Cardiac muscle cell (in vitro differentiated cells and primary cell): ENCODE results near the gene ATP6V1A. TPM values are rescaled to one million over a fixed set of nuclear protein-coding genes. Genes with fewer than 3 reads are reported as not detected.
"Not testable (repeated sequence)": the region's sequence is repeated elsewhere in the genome, so short reads cannot be mapped to it uniquely, and the experiment has no call there.

Experiments
- DNase-seq, 2 donors: peaks; one replicate each; pipeline versions ENCODE4 v3.0.0 to v3.0.0-alpha.2; 2010 to 2017; ENCODE audit warnings: low read depth in 1 of 2, low spot score in 1 of 2
- H3K27ac ChIP-seq: fragments of 200-600 bp; sonication (generic); 2 replicates; pipeline ENCODE4 v1.5.1; 2016
- H3K27me3 ChIP-seq: fragments of 200-600 bp; sonication (generic); 2 replicates; pipeline ENCODE4 v1.6.0; 2016; ENCODE audit warnings: control low read depth
- H3K36me3 ChIP-seq: fragments of 200-600 bp; sonication (generic); 2 replicates; pipeline ENCODE4 v1.5.1; 2016; ENCODE audit warnings: control low read depth
- H3K4me1 ChIP-seq: fragments of 200-600 bp; sonication (generic); 2 replicates; pipeline ENCODE4 v1.8.1; 2017; ENCODE audit warnings: low read depth, mild to moderate bottlenecking, mixed run types
- H3K4me3 ChIP-seq: fragments of 200-600 bp; sonication (generic); 2 replicates; pipeline ENCODE4 v1.5.1; 2016; ENCODE audit warnings: mild to moderate bottlenecking
- H3K9me3 ChIP-seq: fragments of 200-600 bp; sonication (generic); 2 replicates; pipeline ENCODE4 v1.5.1; 2017; ENCODE audit warnings: low read depth, mild to moderate bottlenecking, control low read depth
- polyA plus RNA-seq: library from polyadenylated mRNA; unstranded; fragments of >200 nt; fragmentation: Nextera tagmentation; extraction: Ambion mirVana; gene quantifications from 2 replicates; pipeline ENCODE4 v1.2.1, GENCODE V29; 2016
- total RNA-seq: library from RNA; depleted of rRNA; stranded (reverse); fragments of >200 nt; gene quantifications from 2 replicates; pipeline ENCODE4 v1.2.3, GENCODE V29; 2016
- TF ChIP-seq, protein P1 (sequence below): IDR thresholded peaks from 2 replicates; pipeline ENCODE4 v1.5.1; 2012; ENCODE audit warnings: low read depth, mild to moderate bottlenecking, low read length

ATP6V1A gene
- total and polyA plus RNA-seq, 2 experiments from 2014 or later = 27.6 to 41.3 TPM

DNA sequence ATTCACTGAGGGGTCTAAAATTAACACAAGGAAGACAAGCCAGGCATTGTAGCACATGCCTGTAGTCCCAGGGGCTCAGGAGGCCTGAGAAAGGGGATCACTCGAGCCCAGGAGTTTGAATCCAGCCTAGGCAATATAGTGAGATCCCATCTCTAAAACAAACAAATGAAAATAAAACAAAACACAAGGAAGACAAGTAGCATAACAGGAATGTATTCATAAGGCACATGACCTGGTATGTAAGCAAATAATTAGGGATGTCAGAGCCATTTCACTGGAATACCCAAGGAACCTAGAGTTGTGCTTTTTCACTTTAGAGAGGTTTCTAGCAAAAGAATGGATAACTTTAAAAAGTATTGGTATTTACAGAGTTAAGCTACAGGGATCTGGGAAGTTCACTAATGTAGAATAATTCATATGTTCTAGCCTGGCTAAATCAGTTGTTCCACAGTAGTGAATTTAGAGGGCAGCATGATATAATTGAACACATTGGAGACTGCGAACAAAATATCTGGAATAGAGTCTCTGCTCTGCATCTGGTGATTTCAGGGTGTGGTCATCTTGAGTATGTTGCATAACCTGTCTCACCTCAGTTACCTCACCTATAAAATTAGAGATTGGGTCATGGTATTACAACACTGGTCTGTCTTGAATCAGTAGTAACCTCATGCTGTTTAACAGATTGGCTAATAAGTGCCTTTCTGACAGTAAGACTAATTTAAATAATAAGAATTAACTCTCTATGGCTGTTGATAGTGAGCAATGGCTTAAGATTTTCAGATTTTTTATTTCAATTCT, 101.0 kb downstream of the ATP6V1A start:
- H3K27ac ChIP-seq = no peak overlapping the region
- no peaks in the 10 kb centered on the region for H3K9me3 ChIP-seq
- no peak for DNase-seq
- TF ChIP-seq, protein P1, sequence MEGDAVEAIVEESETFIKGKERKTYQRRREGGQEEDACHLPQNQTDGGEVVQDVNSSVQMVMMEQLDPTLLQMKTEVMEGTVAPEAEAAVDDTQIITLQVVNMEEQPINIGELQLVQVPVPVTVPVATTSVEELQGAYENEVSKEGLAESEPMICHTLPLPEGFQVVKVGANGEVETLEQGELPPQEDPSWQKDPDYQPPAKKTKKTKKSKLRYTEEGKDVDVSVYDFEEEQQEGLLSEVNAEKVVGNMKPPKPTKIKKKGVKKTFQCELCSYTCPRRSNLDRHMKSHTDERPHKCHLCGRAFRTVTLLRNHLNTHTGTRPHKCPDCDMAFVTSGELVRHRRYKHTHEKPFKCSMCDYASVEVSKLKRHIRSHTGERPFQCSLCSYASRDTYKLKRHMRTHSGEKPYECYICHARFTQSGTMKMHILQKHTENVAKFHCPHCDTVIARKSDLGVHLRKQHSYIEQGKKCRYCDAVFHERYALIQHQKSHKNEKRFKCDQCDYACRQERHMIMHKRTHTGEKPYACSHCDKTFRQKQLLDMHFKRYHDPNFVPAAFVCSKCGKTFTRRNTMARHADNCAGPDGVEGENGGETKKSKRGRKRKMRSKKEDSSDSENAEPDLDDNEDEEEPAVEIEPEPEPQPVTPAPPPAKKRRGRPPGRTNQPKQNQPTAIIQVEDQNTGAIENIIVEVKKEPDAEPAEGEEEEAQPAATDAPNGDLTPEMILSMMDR = no peak
- H3K4me3 ChIP-seq = no peak overlapping the region
- no peaks in the 10 kb centered on the region for H3K27me3 ChIP-seq
- no peaks in the 10 kb centered on the region for H3K4me1 ChIP-seq
- H3K36me3 ChIP-seq = no peaks in the 10 kb centered on the region

DNA sequence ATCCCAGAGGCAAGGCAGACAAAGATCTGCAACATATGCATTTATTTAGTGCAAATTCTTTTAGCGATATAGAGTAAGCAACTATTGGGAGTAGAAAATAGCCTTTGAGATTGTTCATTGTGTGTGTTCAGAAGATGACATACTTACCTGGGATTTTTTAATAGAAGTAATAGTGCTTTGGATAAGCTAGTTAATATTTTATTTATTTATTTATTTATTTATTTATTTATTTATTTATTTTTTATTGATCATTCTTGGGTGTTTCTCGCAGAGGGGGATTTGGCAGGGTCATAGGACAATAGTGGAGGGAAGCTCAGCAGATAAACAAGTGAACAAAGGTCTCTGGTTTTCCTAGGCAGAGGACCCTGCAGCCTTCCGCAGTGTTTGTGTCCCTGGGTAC, 102.2 kb downstream of the ATP6V1A start:
- not testable (repeated sequence) for H3K9me3 ChIP-seq, H3K27me3 ChIP-seq, DNase-seq, H3K4me1 ChIP-seq, H3K36me3 ChIP-seq, H3K27ac ChIP-seq, H3K4me3 ChIP-seq

DNA sequence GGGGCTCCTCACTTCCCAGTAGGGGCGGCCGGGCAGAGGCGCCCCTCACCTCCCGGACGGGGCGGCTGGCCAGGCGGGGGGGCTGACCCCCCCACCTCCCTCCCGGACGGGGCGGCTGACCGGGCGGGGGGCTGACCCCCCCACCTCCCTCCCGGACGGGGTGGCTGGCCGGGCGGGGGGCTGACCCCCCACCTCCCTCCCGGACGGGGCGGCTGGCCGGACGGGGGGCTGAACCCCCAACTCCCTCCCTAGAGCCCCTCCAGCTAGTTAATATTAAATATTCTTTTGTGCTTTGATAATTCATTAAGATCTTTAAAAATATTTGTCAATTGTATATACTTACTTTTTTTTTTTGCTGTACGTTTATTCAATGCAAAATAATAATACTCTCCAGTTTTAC, 103.0 kb downstream of the ATP6V1A start:
- H3K4me3 ChIP-seq, H3K27ac ChIP-seq, H3K36me3 ChIP-seq, H3K9me3 ChIP-seq, DNase-seq, H3K4me1 ChIP-seq, H3K27me3 ChIP-seq: not testable (repeated sequence)

DNA sequence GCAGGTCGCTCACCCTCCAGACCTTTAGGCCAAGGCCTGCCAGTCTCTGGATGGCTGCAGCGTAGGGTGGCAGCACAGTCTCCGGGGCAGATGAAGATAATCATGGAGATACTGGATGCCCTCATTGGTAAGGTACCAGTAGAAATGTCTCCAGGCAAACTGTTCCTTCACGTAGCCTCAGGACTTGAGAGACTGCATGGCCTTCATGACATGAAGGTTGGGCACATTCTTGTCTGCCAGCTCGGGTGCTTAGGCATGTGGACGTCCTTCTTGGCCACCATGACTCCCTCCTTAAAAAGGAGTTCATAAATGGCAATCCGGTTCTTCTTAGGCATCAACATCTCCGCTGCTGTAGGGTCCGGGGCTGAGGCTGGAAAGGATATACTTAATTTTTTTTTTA, 103.6 kb downstream of the ATP6V1A start:
- H3K4me3 ChIP-seq, DNase-seq, H3K36me3 ChIP-seq, H3K27me3 ChIP-seq, H3K9me3 ChIP-seq, H3K4me1 ChIP-seq, H3K27ac ChIP-seq: not testable (repeated sequence)

DNA sequence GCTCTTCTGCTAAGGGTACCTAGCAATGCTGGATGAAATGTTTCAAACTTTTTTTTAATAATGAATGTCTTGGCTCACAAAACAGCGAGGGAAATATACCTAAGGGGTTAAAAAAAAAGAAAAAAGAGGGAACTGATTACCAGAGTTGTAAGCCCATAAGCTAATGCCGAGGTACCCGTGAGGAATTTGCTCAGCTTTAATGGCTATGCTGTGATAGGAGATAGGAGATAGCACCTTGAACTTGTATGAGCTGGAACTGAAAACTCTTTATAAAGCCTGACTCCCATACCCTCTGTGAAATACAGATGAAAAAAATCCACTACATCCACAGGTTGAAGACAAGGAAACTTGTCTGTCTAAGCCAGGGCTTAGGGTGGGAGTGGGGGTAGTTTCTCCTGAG, 105.7 kb downstream of the ATP6V1A start:
- TF ChIP-seq, protein P1 = no peak
- DNase-seq = no peak
- H3K9me3 ChIP-seq = no peaks in the 10 kb centered on the region
- no peaks in the 10 kb centered on the region for H3K27me3 ChIP-seq
- no peak overlapping the region for H3K27ac ChIP-seq
- H3K4me3 ChIP-seq = no peak overlapping the region
- H3K4me1 ChIP-seq = no peaks in the 10 kb centered on the region
- no peaks in the 10 kb centered on the region for H3K36me3 ChIP-seq

Other genes starting within 250 kb of the ATP6V1A start
- gene SPICE1, start 231.9 kb upstream of the ATP6V1A start, total RNA-seq = 9.8 and 21.1 TPM in 2 replicates
- 14.9 and 16.6 TPM in 2 replicates for gene SPICE1, start 231.9 kb upstream of the ATP6V1A start, polyA plus RNA-seq
- gene SIDT1, start 214.5 kb upstream of the ATP6V1A start, total RNA-seq = 0.18 TPM in 1 of 2 replicates, not detected in the other
- 0.32 TPM in 1 of 2 replicates, not detected in the other for gene SIDT1, start 214.5 kb upstream of the ATP6V1A start, polyA plus RNA-seq
- 7.8 and 11.4 TPM in 2 replicates for gene USF3, start 50.4 kb upstream of the ATP6V1A start, total RNA-seq
- 3.1 and 5.6 TPM in 2 replicates for gene USF3, start 50.4 kb upstream of the ATP6V1A start, polyA plus RNA-seq
- gene NAA50, start 786 bp upstream of the ATP6V1A start, total RNA-seq = 127 and 148 TPM in 2 replicates
- gene NAA50, start 786 bp upstream of the ATP6V1A start, polyA plus RNA-seq = 66.5 and 98.4 TPM in 2 replicates
- gene GRAMD1C, start 91.8 kb downstream of the ATP6V1A start, total RNA-seq = 0.25 and 6.5 TPM in 2 replicates
- gene GRAMD1C, start 91.8 kb downstream of the ATP6V1A start, polyA plus RNA-seq = 0.31 and 3.0 TPM in 2 replicates
- 8.7 and 9.1 TPM in 2 replicates for gene ZDHHC23, start 201.0 kb downstream of the ATP6V1A start, total RNA-seq
- 2.9 and 7.9 TPM in 2 replicates for gene ZDHHC23, start 201.0 kb downstream of the ATP6V1A start, polyA plus RNA-seq